RKO (cell line): Measurements from ENCODE around the gene OR1I1.

Experiments used
- DNase-seq: peaks from one replicate; pipeline ENCODE4 v3.0.0-alpha.2; 2016; ENCODE audit warnings: low spot score

Gene OR1I1

DNA sequence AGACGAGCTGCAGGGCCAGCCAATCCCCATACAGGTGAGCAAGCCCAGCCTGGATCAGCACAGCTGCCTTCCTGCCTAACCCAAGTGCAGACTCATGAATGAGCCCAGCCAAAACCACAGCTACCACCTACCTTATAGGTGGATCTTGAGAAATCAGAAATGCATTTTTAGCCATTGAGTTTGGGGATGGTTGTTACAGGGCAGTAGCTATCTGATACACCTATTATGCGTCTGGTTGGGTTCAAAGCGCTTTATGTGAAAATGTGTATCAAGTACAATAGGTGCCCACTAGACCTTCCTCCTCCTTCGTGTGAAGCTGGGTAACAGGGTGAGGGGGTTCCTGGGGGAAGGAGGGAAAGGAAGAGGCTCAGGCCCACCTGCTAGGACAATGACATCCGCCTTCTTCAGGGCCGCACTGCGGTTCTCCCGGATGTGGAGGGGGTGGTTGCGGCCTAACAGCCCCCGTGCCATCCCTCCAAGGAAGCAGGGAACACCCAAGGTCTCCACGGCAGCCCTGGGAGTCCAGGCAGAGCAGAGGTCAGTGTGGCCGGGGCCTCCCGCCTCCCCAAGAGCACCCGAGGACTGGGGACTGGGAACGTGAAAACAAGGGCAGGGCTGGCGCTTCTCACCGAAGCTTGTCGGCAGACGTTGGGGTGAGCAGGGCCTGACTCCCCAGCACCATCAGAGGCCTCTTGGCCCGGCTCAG is 36.9 kb downstream of the OR1I1 start:
- DNase-seq = no peak

DNA sequence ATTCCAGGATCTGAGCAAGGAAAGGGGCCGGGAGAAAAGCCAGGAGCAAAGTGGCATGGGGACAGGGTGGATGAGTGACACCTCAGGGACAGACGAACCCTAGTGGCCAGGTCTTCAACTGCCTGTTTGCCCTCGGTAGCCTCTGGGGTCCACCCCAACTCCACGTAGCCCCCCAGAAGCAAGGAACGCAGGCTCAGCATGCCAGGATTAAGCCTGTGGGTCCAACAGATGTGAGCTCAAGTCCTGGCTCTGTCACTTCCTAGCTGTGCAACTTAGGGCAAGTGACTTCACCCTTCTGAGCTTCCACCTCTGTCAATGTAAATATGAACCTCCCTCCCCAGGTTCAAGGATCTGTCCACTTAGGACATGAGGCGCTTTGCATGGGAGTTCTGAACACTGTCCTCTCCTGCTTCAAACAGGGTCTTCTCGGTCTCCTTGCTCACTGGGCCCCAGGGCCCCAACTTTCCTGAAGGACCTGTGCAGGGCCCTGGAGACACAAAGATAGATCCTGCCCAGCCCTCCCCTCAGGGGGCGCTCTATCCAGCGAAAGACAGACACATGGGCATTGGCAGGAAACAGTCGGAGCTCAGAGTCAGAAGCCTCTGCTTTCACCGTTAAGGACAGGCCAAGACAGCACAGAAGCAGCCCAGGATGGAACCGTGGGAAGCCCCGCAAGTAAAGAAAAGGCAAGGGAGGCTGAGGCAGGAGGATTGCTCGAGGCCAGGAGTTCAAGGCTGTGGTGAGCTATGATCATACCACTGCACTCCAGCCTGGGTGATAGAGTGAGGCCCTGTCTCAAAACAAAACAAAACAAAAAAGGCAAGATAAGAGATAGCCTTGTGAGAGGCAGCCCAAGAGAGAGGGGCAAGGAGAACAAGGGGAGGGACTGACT is 38.4 kb downstream of the OR1I1 start:
- DNase-seq = no peak

DNA sequence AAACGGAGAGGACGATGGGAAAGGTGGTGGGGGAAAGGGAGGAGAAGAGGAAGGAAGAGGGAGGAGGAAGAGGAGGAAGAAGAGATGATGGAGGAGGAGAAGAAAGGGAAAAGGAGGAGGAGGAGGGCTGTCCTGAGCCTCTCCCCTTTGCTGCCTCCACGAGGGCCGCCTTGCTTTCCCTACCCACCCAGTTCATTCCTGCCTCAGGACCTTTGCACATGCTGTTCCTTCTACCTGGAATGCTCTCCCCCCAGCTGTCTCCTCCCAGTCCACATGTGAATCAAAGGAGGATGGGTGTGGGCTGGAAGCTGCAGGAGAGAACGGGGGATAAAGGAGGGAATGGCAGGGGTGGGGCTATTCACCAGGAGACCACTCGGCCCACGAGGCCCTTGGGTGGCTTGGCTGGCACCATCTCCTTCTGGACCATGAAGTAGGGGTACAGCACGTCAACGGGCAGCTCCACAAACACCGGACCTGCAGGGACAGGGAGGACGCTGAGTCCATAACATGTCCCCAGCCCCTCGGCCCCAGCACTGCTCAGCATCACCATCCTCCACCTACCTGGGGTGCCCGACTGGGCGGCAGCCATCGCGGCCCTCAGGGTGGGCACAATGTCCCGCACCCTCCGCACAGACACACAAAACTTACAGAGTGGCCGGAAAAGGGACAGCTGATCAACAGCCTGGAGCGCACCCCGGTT is 40.5 kb downstream of the OR1I1 start:
- DNase-seq = no peak

DNA sequence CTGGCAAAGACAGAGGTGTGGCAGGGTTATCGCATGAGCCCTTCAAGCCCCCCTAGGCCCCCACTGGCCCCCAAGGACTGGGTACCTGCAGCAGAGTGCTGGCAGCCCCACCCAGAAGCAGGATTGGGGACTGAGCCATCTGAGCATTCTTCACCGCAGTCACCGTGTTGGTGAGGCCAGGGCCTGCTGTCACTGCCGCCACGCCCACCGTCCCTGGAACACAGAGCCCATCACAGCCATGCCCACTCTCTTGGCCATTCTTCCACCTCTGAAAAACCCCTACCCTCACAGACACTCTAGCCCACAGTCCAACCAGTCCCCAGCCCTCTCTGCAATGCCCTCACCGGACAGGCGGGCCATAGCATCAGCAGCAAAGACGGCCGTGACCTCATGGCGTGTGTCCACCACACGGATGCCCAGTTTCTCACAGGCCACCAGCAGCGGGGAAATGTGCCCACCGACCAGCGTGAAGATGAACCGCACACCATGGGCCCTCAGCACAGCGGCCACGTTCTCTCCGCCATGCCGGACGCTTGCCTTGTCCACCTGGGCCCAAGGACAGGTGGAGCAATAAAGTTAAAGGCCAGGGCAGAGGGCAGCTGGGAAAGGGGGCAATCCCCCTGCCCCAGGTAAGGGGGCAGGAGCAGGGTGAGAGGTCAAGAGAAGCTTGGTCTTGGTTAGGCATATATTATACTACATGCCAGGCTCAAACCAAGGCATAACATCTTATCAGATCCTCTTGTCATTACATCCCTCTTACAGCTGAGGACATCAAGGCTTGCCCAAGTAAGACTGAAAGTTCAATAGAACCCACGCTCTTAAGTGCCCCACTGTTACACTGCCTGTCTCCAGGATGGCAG is 41.2 kb downstream of the OR1I1 start:
- no peak for DNase-seq

DNA sequence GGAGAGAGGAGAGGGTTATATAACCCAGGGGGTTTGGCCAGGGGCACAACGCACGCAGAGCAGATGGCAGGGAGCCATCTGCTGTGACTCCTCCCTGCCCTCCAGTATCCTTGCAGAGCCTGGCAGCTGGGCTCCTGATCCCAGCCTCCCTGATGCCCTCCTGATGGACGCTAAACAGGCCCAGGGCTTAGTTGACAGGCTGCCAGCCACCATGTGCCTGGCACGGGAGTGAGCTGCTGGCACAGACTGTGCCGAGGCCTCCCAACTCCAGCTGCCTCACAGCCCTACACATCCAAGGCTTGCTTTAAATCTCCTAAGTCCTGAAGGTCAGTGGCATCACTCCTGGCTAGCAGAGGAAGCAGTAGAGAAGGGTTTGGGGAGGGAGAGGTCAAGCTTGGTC is 41.9 kb downstream of the OR1I1 start:
- DNase-seq = no peak

DNA sequence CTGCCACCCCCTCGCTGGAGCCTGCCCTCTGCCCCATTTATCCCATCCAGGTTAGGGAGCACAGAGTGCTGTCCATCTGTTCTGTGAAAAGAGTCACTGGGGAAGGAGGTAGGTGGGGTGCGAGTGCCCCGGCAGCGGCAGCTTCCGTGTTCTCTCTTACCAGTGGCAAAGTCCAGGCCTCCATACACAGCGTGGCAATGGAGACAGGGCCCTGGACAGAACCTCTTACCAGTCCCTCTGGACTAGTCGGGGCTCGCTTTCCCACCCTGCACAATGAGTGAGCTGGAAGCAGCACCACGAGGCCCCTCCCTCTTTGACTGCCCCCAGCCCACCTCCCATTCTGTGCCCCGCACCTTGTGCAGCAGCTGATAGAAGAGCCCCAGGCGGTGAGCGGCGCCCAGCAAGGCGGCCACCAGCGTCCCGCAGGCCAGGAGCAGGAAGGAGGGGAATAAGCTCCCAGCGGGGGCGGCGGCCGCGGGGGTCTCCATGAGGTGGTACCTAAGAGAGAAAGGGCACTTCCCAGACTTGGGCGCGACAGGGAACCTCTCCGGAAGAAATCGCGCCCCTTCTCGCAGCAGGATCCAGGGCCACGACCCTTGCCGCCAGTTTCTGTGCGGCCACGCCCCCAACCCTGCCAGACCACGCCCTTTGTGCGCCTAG is 42.7 kb downstream of the OR1I1 start:
- peak; percentile 27 for DNase-seq

DNA sequence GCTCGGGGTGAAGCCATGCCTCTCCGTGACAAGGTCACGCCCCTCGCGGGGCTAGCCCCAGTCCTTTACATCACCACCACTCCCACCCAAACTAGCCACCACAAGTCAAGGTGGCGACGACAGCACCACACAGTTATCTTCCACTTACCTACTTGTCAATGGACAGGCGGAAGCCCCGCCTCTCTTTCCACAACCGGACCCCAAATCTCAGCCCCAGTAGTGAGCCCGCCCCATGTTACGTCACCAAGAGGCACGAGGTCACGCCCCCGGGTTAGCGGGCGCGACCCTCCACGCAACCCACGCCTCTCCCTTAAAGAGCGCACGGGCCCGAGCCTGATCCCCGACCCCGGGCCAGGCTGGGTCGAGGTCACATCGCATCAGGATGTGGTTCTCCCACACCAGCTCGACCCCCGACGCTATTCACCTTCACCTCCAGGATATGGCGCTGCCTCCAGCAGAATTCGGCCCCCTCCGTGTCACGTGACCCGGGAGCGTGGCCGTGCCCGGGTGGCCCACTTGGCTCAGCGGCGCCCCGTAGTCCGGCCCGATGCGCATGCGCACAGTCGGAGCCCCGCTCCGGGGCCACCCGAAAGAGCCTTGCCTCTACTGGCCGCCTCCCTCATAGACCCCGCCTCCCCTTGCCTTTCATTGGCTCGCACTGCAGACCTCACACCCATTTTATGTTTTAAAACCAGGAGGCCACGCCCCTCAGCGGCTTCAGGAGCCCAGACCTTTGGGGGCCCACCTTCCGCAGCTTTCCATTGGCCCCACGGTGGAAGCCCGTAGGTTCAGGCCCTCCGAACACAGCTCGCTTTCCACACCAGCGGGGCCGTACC is 43.4 kb downstream of the OR1I1 start:
- peak; percentile 97 for DNase-seq

DNA sequence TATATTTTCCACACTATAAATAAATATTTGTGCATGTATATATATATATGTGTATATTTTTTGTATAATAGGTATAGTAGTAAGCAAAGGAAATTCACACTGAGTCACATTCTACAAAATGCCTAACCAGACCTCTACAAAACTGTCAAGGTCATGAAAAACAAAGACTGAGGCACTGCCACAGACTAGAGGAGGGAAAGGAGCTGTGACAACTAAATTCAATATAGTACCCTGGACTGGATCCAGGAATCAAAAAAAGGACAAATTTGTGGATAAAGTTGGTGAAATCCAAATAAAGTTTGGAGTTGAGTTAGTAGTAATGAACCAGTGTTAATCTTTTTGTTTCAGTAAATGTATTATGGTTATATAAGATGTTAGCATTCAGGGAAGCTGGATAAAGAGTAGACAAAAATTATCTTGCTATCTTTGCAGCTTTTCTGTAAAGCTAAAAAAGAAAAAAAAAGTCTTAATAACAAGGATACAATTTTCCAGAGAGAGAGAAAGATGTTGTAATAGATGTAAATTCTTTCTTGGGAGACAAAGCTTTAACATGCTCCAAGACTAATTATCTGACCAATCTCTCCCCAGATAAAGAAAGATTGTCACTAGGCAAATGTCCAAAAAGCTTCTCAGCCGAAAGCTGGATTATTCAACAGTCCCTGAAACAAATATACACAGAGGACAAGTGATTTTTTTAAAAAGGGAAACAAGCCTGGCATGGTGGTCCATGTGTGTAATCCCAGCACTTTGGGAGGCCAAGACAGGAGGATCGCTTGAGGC is 44.3 kb downstream of the OR1I1 start:
- DNase-seq = no peak

DNA sequence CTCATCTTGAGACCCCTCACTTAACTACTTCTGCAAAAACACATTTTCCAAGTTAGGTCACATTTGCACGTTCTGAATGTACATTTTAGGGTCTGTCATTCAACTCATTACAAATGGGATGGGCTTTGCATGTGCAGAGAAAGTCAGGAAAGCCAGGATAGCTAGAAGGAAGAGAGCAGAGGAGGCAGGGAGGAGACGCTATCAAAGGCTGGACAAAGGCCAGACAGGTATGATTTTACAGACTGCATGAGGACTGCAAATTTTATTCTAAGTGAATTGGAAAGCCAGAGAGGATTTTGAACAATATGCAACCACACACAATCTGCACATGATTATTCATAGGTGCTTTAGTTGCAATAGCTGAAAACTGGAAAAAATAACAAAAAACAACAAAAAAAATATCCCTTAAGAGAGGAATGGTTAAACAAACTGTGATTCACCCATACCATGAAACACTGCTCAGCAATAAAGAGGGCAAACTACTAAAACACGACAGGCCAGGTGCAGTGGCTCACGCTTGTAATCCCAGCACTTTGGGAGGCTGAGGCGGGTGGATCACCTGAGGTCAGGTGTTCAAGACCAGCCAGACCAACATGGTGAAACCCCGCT is 46.3 kb downstream of the OR1I1 start:
- no peak for DNase-seq

DNA sequence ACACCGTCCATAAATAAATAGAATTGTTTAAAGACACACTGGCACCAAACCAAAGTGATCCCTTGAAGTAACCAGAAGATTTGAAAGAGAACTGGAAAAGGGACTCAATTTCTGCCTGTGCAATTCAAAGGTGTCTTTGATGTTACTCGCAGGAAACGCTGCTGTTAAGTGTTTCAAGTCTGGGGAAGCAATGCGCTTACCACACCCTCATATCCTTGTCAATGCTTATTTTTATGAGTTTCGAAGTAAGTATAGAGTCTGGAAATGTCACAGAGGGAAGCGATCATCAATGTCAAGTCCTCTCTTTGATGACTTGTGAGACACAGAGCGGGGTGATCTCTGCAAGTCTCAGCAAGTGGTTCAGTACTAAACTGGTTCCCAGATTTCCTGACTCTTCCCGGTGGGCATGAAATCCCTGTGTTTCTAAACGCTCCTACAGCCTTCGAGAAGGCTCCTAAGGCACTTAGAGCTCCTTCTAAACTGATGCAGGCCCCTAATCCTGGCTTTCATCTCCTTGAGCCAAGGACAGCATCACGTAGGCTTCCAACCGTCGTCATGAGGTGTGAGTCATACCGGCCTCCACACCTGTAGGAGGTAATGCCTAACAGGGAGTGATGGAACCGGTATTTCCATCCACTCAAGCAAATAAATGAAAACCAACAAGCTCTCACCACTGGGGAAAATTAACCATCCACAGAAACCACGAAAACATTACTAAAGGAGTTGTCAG is 48.0 kb downstream of the OR1I1 start:
- DNase-seq = no peak

DNA sequence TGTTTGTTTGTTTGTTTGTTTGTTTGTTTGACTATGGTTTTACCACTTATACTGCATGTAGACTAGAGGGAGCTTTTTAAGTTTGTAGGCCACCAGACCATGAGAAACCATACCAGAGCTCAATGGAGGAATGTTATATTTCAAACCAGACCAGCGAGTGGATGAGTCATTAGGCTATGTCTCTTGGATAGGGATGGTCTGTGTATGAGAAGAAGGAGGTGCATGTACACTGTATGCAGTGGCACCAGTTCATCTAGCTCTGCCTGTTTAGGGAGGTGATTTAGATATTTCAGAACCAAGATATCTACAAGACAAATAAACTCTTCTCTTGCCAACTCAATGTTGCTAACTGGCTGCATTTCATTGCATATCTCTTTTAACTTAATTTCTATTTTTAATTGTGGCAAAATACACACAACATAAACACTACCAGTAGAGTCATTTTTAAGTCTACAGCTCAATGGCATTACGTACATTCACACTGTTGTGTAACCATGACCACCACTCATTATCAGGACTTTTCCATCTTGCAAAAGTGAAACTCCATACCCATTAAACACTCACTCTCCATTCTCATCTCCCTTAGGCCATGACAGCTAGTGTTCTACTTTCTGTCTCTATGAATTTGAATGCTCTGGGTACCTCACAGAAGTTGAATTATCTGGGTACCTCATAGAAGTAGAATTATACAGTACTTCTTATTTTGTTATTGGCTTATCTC is 54.4 kb downstream of the OR1I1 start:
- DNase-seq = no peak

DNA sequence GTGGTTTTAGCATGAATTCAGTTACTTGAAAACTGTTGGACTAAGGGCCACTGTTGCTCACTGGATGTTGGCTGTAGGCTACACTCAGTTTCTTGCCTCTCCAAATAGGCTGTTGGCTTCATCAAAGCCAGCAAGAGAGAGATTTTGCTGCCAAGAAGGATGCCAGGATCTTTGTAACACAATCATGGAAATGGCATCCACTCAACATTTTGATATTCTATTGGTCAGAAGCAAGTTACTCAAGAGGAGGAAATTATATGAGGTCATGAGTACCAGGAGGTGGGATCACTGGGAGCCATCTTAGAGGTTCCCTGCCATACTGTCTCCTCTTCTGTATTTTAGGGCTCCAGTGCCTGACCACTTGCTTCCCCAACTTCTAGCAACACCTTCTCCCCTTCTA is 55.8 kb downstream of the OR1I1 start:
- no peak for DNase-seq

DNA sequence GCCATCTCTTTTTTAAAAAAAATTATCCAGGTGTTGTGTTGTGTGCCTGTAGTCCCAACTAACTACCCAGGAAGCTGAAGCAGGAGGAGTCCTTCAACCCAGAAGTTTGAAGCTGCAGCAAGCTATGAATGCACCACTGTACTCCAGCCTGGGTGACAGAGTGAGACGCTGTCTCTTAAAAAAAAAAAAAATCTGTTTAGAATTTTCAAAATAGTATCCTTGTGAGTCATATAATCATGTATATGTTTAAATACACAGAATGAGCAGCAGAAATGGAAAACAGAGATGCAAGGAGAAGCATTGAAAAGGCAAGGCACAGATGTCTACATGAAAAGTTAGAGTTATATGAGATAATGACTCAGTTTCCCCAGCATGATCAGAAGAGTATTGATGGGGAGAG is 56.4 kb downstream of the OR1I1 start:
- no peak for DNase-seq

DNA sequence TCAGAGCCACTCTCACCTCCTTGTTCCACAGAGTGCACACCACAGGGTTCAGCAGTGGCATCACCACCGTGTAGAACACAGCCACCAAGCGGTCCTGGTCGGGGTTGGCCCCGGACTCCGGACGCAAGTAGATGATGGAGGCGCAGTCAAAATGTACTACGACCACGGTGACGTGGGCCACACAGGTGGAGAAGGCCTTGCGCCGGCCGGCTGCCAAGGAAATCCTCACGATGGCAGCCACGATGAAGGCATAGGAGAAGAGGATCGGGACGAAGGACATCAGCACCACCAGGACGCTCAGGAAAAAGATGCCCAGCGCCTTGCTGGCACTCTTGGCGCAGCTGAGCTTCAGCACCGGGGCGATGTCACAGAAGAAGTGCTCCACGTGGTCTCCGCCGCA is 59.1 kb downstream of the OR1I1 start:
- DNase-seq = no peak

DNA sequence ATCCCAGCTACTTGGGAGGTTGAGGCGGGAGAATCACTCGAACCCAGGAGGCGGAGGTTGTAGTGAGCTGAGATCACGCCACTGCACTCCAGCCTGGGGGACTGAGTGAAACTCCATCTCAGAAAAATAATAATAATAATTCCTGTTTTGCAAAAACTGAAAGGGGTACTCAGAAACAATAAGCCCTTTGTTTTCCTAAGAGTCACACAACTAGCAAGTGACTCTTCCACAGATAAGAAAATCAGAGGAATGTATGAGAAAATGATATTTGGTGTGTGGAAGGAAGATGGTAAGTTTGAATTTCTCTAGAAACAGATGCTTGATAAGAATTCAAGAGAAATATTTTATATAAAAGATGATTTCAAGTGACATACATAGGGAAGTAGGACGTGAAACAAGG is 60.3 kb downstream of the OR1I1 start:
- no peak for DNase-seq
